ENCODE data around the gene TFAP2A.
A peak's percentile ranks its signal among the peaks of the same experiment; 100 is the strongest.

TFAP2A gene

DNA sequence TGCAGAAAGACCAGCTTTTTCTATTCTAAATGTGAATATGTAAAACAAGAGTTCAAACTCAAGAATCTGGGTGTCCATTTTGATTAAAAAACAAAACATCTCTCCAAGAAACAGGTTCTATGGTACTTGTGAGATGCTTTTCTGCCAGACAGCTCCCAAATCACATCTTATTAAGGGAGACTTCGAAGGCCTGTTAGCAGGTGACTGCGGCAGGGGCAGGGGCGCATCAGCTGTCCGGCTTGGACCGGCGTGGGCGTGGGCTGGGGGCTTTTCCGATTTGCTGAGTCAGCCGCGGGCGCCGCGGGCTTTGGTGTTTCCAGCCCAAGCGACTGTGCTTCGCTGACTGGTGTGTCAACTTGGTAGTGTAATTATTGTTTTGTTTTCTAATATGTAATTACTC lies 32.6 kb downstream of the TFAP2A start:
- peak; percentile 62 for DNase-seq

DNA sequence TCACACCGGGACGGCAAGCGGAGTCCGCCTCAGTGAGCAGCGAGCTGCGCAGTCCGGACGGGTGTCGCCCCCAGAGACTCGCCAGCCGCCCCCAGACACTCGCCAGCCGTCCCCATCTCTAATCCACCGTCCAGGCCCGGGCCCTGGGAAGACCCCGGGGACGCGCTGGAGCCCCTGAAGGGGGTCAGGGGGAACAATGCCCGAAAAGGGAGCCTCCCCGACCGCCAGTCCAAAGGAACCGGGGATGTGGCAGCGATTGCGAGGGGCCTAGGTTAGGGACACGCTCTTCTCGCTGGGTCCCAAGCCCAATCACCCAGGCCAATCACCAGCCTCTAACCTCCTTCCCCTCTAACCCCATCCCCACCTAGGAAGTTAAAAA lies 33.1 kb downstream of the TFAP2A start:
- no peak for DNase-seq

DNA sequence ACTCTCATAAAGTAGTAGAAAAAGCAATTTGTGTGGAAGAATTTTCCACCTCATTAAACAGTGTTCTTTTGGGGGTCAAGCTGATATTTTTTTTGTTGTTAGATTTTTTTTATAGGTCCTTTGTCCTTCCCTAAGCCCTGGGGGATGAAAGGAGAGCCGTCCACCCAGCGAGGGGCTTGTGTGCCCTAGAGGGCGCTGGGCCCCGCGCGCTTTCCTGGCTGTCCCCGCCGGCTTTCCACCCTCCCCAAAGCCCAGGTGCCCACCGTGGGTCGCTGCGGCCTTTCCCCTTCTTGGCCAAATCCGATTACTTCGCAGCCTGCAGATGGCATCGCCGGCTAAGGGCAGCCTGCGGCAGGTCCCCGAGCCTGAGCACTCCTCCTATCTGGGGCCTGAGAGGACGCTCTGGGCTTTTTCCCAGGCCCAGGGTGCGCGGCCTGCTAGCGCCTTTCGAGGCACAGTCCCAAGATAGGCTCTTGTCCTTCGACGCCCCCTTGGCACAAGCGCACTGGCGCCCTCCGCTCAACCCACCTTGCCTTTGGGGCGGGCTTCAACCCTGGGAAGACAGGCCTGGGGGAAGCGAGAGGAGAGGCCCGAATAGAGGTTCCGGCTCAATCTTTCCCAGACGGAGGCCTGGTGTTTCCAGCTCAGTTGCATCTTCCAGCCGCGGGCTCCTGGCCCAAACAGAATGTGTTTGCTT lies 33.6 kb downstream of the TFAP2A start:
- DNase-seq = peak; percentile 78

DNA sequence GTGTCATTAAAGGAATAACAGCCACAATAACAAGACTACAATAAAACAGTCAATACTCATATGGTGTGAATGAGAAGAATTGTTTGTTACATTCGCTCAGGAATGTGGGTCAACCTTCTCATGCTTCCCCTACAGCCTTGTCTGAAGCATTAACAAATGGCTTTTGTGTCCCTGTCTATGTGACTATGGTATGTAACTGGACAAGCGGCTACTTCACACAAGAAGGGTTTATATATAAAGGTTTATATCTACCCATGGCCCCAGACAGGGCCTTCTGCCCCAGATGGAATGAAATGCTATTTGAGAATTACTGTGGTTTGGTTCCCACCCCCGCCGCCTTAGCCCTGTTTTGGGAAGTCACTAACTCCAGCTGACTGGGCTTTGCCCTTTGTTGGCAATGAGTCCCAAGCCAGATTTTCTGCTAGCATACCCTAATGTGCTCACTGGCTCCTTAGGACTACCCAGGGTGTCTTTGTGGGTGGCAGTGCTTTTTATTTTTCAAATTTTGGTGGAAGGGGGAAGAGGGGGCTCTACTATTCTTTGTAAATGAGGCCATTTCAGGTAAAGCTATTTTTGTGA lies 39.4 kb downstream of the TFAP2A start:
- DNase-seq = peak; percentile 65

DNA sequence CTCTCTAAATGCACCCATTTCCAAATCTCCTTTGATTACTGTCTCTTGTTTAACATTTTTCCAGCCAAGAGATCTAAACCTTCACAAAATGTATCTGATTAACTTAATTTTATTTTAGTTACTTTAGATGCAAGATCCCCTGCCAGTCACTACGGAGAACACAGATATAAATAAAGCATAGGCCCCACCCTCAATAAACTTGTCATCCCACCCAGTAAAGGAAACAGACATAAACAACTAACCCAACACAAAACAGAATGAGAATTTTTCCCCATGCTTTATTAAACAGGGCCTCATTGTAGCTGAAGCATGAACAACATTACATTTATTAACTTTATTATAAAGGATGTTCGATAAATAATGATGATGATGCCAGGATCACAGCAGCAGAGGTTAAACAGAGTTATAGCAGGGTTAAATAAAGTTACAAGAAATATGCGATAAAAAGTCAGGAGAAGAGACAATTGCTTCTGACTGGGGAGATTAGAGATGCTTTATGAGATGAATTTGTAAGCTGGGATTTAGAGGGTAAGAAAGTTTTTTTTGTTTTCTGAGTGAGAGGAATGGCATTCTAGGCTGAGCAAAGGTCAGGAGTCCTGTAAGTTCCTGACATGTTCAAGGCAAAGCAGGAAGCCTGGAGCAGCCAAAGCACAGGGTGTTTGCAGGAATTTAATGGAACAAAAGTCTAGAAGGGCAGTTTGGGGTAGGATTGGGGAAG lies 41.1 kb downstream of the TFAP2A start:
- DNase-seq = no peak

DNA sequence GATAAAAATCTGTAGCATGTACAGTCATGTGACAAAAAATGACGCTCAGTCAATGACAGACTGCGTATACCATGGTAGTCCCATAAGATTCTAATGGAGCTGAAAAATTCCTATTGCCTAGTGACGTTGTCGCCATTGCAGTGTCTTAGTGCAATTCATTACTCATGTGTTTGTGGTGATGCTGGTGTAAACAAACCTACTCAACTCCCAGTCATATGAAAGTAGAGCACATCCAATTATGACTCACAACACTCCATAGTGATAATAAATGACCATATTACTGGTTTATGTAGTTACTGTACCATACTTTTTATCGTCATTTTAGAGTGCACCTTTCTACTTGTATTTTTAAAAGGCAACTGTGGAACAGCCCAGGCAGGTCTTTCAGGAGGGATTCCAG lies 45.0 kb downstream of the TFAP2A start:
- no peak for DNase-seq

DNA sequence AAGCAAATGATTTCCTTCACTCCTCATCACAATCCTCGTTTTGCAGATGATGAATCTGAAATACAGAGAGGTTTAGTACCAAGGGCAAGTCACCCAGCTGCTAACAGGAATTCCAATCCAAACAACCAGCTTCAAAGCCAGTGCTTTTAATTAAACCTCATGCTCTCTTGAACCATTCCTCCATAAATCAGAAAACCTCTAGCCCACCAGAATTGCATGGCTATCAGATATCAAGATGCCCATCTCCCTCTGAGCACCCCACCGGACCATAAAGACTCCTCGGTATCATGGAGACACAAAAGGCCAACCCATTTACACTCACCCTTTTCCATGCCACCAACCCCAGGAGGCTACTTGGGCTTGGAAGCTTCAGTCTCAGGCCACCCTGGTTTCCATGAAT lies 46.0 kb downstream of the TFAP2A start:
- no peak for DNase-seq

DNA sequence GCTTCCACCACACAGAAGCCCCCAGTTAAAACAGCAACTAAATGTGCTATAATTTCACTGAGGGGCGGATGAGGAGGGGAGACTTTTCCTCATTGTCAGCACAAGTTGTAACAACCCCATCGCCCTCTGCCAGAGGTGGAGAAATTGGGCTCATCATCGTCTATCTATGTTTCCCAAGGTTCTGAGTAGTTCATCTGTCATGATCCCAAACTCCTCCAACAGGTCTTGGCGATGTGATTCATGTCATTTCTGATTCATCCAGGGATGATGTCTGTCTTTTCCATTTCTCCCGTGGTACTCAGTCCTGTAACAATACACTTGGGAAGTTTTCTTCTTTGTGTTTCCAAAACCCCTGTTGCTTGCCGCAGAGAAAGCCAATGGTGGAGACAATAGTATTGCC lies 51.0 kb downstream of the TFAP2A start:
- no peak for DNase-seq

DNA sequence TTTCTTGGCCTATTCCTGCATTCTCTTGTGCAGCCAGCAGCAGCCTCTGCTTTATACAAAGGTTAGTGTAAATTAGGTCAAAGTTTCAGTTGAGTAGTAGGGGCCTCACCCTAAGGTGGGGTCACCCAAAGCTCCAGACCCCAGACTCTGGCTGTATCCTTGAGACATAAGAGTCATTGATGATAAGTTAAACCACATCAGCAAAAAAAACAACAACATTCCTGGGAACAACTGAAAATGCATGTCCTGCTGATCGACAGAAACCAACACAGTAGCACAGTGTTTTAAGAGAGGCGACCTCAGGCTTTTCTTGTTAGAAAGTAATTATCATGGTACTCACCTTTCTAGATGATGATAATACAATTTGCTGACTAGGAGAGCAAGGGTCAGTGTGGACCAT lies 52.6 kb downstream of the TFAP2A start:
- DNase-seq = no peak

DNA sequence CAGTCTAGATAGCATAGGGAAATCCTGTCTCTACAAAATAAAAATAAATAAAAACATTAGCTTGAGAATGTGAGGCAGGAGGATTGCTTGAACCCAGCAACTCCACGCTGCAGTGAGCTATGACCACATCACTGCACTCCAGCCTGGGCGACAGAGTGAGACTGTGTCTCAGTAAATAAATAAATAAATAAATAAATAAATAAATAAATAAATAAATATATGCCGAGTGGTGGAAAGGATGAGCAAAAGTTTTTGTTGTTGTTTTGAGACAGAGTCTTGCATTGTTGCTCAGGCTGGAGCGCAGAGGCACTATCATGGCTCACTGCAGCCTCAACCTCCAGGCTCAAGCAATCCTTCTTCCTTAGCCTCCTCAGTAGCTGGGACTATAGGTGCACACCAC lies 53.4 kb downstream of the TFAP2A start:
- DNase-seq = no peak

DNA sequence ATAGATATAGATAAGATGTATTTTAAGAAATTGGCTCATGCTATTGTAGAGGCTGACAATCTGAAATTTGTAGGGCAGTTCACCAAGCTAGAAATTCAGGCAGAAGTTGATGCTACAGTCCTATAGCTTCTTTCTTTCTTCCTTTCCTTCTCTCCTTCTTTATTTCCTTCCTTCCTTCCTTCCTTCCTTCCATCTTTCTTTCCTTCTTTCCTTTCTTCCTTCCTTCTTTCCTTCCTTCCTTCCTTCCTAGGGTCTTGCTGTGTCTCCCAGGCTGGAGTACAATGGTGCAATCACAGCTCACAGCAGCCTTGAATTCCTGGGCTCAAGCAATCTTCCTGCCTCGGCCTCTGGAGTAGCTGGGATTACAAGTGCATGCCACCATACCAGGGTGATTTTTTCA lies 55.3 kb downstream of the TFAP2A start:
- DNase-seq = no peak

DNA sequence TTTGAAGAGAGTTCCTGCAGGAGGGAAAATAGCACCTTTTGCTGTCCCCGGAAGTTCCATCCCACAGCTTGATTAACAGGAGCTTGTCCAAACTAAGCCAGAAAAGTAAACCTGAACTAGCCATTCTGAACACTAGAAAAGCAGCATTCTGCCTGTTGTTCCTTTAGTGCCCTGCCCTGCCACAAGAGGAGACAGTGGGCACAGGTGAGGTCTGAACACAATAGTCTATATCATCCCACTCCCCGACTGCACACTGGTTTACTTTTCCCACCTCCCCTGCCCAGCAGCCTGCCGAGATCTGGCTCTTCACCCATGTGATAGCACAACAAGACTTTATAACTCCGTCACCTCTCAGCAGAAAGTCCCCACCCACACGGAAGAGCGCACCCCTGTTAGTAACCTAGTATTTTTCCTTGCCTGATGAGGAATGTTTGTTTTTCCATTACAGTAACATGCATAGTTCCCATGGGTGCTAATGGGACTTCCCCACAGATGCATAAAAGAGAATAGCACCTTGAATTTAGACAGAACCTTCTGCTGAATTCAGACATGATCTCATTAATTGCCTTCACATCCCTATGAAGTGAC lies 59.7 kb downstream of the TFAP2A start:
- no peak for DNase-seq

DNA sequence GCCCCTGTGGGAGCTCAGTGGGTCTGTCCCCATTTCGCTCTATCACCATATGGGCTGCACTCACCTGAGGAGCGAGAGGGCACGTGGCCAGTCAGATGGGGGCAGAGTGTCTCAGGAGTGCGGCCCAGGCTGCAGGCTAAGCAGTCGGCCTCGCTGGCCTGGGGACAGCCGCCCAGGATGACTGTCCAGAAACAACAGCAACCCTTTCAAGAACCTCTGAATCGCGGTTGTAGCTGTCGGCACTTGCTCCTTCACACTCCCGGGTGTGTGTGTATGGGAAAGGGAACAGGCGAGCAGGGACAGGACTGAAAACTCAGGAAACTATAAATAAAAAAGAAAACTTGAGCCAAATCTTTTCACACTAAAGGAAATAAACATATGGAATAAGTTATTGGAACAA lies 63.1 kb downstream of the TFAP2A start:
- no peak for DNase-seq

DNA sequence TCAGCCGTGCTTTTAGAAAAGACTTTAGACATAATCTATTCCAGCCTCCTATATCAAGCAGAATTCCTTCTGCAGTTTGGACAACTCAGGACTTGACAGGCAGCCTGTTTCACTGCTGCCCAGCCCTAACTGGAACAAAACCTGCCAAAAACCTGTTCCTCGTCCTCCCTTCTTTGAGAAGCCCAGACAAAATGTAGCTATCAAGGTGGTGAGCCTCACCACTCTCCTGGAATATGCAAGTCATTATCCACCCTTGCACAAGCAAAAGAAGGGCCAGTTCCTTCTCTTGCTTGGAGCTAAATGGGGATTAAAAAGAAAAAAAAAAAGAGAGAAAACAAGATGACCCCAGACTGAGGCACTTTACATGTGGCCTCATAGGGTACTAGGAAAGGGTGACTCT lies 64.2 kb downstream of the TFAP2A start:
- DNase-seq = no peak

DNA sequence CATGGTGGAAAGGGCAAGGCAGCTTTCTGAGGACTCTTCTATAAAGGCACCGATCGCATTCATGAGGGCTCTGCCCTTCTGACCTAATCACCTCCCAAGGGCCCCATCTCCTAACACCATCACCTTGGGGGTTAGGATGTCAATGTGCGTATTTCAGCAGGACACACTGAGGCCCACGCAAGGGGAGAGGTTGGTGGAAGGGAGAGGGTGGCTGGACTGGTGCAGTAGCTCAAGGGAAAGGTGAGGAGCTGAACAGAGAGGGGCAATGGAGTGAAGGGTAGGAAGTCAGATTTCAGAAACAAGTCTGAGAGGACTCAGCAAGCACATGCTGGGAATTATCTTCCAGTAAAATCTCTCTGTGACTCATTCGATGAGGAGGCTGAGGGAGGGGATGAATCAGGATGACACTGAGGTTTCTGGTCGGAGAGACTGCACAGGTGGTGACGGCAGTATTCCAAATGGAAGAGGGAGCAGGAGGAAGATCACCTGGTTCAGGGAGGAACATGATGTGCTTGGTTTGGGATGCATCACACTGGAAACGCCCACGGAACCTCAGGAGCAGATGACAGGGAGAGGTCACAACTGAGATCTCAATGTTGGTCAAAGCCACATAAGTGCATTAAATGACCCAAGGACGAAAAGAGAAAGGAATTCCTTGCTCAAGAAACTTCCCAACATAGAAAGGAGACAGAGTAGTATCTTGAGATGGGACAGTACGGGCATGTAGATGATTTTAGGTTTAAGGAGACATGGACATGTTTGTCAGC lies 67.1 kb downstream of the TFAP2A start:
- DNase-seq = no peak
